Activated CD8-positive, alpha-beta memory T cell treated with anti-CD3 and anti-CD28 coated beads for 36 hours (primary cell): ENCODE data around the gene ESR2. TPM values are rescaled to one million over a fixed set of nuclear protein-coding genes. Genes with fewer than 3 reads are reported as not detected.

ENCODE experiments used
- CTCF ChIA-PET: fragments of 350-600 bp; sonication (Branson Sonifier 250); formaldehyde crosslinking; loops from one replicate; lab custom pipeline; 2021; ENCODE audit warnings: antibody characterized with exemption; lab: Charles Lee
- POLR2A ChIA-PET: fragments of 350-600 bp; sonication (Branson Sonifier 250); formaldehyde crosslinking; loops from one replicate; lab custom pipeline; 2021; ENCODE audit warnings: antibody characterized with exemption; lab: Charles Lee
- total RNA-seq, 2 experiments: library from RNA; stranded (reverse); gene quantifications; one replicate each; pipeline ENCODE4 v1.2.3, GENCODE V29; 2021

ESR2 gene
- total RNA-seq, 2 experiments from 2014 or later = 2.0 to 2.1 TPM

DNA sequence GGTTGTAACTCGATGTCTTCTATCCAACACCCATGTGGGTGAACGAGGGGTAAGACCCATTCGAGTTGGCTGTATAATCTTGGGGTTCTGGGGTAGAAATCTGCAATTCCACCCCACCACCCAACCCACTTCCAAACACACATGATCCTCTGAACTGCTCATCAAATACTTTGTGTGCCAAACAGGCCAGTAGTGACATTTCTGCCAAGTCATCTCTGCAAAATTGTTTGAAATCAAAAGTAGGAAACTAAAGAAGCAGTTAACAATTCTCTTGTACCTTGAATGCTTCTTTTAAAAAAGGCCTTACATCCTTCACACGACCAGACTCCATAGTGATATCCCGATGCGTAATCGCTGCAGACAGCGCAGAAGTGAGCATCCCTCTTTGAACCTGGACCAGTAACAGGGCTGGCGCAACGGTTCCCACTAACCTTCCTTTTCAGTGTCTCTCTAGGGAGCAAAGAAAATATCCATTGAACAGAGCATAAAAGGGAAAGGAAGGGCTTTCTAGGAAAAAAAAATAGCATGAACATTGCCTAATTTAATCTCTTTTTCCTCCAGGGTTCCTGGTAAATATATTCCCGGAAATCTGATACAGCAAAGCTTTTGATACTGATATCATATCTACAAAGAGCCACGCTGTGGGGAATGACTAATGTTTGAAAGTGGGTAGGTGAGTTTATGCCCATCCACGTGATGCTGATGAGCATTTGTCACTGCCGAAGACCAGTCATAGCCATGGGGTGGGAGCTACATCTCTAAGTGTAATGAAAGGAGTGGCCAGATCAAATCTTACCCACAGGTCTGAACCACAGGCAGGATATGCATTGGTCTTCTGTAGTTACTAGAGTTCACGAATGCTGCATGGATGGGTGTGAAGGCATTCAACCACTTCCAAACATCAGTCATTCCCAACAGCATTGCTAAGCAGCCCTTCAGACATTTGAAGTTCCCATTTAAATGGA is 14.2 kb downstream of the ESR2 start:
- ChIA-PET POLR2A (no interaction called here), CTCF (no interaction called here)

DNA sequence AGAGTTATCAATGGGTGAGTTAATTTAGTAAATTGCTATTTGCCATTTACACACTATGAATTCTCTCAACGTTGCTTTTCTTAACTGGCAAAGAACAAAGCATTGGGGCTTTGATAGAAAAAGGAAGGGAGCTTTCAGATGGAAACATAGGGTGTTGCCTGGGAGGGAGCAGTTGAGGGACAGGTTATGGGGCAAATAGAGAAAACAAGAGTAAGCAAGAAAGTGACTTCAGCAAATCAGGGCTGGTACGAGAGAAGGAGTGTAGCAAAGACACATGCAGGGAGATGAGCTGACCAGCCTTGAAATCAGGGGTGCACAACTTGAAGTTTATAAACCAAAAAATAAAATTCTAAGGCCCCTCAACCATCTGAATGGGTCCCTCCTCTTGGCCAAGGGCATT is 15.7 kb downstream of the ESR2 start:
- ChIA-PET CTCF (no interaction called here), POLR2A (no interaction called here)

DNA sequence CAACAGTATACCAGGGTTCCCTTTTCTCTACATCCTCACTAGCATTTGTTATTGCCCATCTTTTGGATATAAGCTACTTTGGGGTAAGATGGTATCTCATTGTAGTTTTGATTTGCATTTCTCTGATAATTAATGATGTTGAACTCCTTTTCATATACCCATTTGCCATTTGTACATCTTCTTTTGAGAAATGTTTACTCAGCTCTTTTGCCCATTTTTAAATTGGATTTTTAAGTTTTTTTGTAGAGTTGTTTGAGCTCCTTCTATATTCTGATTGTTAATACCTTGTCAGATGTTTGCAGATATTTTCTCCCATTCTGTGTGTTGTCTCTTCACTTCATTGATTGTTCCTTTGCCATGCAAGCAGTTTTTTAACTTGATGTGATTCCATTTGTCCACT is 22.2 kb downstream of the ESR2 start:
- ChIA-PET POLR2A (no interaction called here), CTCF (no interaction called here)

DNA sequence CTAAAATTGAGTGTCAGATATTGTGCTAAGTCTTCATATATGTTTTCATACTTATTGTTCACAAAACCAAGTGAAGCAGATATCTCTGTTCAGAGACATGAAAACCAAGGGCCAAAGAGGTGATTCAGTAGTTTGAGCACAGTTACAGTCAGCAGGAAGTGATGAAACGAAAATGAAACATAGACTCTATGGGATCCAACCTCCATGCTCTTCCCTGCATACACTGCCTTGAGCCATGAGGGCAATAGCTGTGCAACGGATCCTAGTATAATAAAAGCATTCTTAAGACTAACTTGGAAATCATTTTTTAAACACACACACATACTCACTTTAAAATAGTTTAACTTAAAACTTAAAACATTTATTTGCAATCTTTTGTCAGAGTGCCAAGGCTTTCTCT is 27.9 kb downstream of the ESR2 start:
- CTCF ChIA-PET = no interaction called here
- POLR2A ChIA-PET = no interaction called here

DNA sequence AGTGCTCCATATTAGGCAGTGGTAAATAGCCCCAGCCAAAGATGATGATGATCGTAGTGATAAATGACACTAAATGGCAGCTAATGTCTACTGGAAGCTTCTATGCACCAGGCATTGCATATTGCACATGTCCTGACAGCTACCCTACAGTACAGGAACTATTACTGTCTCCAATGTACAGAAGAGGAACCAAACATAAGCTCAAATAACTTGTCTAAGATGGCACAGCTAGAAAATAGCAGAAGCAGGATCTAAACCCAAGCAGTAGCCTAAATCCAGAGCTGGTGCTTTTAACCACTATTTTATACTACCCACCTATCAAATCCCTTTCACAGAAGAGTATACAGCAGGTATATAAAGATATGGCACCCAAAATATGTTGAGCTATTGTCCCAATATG is 28.9 kb downstream of the ESR2 start:
- POLR2A ChIA-PET = no interaction called here

DNA sequence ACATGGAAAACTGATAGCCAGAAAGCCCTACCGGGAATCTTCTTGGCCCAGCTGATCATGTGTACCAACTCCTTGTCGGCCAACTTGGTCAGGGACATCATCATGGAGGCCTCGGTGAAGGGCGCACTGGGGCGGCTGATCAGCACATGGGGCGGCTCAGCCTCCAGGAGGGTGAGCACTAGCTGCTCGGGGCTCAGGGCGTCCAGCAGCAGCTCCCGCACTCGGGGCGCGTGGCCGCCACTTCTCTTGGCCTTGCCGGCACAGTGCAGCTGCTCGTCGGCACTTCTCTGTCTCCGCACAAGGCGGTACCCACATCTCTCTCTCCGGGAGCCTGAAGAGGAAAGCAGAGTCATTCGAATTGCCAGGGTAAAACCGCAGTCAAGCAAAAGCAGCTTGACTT is 33.8 kb downstream of the ESR2 start:
- POLR2A ChIA-PET = no interaction called here
- CTCF ChIA-PET = no interaction called here

More for the DNA sequence above, 28.9 kb downstream of the ESR2 start:
- CTCF ChIA-PET = no interaction called here

DNA sequence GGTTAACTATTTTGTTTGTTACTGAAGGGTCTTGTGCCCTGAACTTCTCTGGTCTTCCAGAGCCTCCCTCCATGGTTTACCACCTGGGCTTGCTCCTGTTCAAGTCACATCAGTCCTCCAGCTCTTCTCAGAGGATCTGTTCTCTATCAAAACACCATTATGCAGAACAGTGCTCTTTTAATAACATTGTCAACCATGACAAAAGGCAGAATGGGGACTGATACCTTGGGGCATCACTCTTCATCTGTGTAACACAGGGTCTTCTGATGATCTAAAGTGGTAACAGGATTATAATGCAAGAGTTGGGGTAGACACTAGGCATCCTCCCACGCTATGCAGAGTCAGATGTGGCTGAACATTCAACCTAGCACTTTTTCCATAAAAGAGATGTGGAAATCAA is 38.4 kb downstream of the ESR2 start:
- ChIA-PET POLR2A (no interaction called here), CTCF (no interaction called here)

DNA sequence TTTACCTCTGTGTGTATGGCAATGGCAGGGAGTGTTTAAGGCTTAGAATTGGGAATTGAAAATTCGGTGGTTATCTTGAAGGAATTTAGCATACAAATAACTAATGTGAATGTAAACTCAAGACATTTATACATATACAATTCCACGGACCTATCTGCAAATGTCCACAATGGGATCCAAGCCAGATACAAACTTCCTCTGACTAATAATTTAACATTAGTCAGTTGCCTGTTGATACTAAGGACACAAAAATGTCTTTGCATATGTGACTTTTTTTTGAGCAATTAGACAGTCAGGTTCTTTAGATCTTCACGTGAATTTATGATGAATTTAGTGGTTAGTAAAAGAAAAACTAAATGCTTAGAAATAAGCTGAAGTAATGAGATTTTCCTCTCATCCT is 40.5 kb downstream of the ESR2 start:
- CTCF ChIA-PET = no interaction called here
- POLR2A ChIA-PET = no interaction called here

DNA sequence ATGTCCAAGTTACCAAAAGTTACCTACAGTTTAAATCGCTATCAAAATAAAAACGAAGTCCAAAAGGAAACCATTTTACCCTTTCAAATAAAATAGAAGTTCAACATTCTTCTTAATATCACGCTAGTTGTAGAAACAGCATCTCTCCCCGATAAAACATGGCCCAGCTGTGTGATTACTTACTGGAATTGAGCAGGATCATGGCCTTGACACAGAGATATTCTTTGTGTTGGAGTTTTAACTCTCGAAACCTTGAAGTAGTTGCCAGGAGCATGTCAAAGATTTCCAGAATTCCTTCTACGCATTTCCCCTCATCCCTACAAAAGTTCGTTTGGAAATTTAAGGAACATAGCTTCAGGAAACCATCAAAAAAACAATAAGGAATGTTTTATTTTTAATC is 44.8 kb downstream of the ESR2 start:
- POLR2A ChIA-PET = no interaction called here
- CTCF ChIA-PET = no interaction called here

DNA sequence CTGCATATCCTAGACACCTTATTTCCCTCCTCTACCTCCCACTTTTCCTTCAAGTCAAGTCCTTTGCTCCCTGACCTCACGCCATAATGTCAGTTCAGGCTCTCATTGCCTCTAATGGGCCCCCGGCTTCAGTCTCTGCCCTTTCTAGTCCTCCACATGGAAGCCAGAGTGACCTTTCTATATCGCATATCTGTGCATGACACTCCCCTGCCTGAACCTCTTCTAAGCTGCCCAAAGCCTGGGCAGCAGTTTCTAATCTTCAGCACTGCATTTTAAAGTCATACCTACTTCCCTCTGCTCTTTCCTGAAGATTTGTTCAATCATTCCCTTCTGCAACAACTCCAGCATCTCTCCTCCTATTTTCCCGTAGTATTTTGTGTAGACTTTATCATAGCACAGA is 45.5 kb downstream of the ESR2 start:
- ChIA-PET POLR2A (no interaction called here), CTCF (no interaction called here)

DNA sequence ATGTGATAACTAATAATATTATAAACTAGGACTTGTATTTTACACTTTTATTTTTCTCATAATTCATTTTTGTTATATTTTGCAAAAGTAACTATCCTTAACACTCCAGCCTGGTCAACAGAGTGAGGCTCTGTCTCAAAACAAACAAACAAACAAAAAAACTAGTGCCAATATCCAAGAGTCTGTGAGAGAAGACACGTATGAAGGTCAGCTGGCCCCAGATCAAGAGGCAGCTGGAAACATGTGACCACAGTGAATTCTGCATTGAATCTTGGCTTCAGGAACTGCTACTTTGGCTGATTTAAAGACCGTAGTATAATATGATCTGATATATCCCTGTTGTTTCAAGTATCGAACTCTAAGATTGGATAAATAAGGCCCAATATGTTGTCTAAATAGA is 47.0 kb downstream of the ESR2 start:
- CTCF ChIA-PET = no interaction called here
- POLR2A ChIA-PET = no interaction called here

DNA sequence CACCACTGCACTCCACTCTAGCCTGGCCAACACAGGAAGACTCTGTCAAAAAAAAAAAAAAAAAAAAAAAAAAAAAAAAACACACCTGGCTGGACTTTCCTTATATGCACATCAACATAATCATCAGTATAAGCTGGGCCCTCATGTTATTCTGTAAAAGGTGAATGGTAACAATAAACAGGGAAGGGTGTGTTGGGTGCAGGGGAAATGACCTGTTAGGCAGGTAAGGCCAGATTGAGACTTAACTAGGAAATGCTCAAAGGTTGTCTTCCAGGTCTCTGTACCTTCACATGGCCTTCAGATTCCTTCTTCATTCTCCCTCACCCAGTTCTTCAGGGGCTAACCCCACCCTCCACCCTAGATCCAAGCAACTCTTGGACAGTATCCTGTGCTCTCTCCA is 47.5 kb downstream of the ESR2 start:
- ChIA-PET POLR2A (no interaction called here), CTCF (no interaction called here)

DNA sequence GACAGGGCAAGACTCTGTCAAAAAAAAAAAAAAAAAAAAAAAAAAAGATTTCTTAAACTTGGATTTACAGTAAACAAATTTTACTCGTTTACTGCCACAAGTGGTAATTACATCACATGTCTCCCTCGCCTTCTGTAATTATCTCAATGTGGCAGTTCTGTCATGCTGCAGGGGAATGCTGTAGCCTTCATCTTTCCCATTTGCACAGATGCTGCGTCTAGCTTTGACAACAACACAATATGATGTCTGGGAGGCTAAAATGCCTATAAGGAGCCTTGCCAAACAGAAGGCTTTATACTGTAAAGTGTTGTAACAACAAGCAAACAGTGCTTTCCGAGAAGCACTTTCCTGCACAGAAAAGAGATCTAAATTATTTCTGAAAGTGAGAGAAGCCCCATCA is 48.7 kb downstream of the ESR2 start:
- POLR2A ChIA-PET = no interaction called here
- CTCF ChIA-PET = no interaction called here

DNA sequence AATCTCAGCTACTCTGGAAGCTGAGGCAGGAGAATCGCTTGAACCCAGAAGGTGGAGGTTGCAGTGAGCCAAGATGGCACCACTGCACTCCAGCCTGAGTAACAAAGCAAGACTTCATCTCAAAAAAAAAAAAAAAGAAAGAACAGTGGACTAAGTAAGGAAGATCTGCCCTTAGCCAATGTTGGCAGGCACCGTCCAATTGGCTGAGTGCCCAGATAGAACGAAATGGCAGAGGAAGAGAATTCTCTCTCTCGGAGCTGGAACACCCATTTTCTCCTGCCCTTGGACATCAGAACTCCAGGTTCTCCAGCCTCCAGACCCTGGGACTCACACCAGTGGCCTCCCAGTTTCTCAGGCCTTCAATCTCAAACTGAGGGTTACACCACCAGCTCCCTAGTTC is 49.9 kb downstream of the ESR2 start:
- ChIA-PET CTCF (no interaction called here), POLR2A (no interaction called here)

DNA sequence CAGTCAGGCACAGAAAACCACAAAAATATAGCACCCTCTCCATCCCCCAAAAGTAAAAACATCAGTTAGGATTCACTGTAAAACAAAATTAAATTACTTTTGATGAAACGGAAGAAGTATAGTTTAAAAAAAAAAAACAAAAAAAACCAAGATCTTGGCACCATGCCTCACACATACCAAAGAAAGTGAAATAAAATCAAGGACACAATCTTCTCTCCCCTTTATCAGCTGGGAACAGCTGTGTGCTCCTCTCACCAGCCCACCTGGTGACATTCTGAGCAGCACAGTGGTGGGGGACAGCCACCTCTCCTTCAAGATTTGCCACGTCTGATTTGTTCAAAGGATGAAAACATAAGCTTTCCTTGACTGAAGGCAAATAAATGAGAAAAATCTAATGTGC is 55.5 kb downstream of the ESR2 start:
- ChIA-PET CTCF (no interaction called here), POLR2A (no interaction called here)

DNA sequence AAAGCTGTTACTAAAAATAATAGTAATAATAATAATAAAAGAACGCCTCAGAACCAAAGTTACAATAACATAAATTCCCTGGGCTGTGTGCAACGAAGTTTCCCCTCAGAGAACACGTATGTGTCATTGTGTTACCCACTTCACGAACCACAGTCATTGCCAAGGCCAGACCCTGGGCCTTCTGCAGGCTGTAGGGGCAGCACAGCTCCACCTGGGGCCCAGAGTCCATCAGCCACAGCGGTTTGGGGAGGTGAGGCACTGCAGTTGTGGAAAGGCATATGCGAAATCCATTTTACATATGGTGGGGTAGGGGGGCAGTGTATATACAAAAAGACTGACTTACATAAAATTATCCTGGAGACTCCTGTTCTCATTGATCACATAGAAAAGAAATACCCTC is 56.1 kb downstream of the ESR2 start:
- ChIA-PET CTCF (no interaction called here), POLR2A (no interaction called here)

DNA sequence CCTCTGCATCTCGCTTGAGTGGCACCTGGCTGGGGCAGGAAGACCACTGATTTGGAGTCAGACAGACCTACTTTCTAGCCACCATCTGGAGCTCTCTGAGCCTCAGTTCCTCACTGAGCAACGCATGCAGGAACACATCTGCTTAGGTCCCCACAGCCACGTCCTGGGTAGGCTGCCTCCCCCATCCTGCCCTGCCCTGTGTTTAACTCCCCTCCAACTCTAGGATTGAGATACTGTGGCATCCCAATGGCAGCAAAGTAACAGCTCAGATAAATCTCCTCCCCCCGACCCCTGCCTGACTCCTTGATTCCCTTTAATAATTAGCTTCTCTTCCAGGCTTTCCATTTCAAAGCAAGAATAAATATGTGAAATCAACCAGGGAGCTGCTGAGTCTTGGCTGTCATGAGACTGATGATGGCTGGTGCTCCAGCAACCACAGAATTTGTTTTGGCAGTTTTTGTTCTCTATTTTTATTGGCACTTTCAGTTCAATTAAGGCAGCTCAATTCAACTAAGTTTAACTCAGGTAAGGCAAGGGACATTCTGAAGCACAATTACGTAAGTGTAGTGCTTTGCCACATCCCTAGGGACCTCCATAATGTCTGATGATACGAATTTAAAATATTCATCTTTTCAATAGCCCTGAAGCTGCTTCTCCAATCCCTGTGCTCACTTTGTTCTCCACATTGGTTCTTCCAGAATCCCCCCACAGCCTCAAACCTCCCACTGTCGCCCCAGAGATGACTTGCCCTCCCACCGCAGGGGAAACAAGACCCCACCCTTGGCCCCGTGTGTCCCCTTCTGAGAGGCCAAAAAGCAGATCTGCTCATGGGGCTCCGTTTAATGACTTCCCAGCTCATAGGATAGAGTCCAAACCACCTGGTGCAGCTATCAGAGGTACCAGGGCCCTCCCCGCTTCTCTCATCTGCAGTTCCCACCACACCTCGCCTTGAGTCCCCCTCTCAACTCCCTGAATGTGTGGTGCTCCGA is 58.2 kb downstream of the ESR2 start:
- ChIA-PET CTCF (no interaction called here), POLR2A (no interaction called here)

DNA sequence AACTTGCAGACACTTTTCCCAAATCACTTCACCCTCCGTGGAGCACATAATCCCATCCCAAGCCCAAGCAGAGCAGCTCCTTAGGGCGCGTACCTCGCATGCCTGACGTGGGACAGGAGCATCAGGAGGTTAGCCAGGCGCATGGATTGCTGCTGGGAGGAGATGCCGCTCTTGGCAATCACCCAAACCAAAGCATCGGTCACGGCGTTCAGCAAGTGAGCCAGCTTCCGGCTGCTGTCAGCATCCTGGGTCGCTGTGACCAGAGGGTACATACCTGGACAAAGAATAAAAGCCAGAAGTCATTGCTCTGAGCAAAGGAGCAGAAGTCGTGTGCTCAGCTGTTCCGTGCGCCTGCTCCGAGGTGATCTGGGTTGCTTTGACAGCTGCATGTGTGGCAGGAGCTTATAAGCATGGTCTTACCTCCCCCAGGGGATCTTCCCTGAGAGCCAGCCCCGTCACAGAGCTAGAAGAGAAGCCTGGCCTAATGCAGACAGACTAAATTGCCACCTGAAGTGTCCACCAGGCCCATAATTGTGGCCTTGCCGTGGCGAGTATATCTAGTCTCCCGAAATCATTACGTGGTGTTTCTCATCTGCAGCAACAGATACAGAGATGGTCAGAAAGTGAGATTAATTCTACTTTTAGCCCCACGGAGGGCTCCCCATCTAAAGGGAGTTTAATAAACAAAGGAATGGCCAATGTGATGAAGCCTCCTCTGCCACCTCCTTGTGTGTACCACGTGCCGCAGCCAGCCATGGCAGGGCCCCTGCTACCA is 59.1 kb downstream of the ESR2 start:
- CTCF ChIA-PET = interaction anchor here (1.3 kb wide), 1 partner anchor 11 kb away, joined by 3 read pairs; no protein-coding TSS in a partner anchor
- POLR2A ChIA-PET = no interaction called here

DNA sequence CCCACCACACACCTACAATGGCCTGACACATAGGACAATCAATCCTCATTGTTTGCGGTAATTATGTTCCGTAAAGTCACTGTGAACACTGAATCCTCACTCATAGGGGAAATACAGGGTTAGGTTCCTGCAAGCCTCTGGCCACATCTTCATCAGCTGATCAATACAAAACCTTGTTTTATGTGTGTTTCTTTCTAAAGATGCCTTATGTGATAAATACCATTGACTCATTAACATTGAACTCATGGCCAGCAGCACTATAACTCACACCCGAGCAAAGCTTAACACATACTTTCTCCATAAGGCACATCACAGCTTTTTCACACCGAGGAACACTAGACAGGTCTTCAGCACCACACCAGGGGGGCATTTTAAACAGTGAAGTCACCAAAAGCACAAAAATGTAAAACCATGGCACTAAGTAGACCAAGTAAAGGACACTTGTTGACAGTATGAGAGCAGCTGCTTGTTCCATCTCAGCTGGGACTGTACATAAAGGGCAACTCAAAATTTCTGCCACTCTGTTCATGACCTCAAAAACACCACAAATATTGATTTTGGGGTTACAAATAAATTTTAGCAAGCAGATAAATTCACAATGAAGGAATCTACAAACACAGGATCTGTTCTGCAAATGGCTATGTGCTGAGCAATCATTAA is 60.5 kb downstream of the ESR2 start:
- ChIA-PET CTCF (interaction anchor here (1.3 kb wide), 1 partner anchor 10 kb away, joined by 3 read pairs; no protein-coding TSS in a partner anchor), POLR2A (no interaction called here)
